Right hindlimb (tissue), 1 donor: ENCODE data around the gene CNOT3.
"Not testable (repeated sequence)": the region's sequence is repeated elsewhere in the genome, so short reads cannot be mapped to it uniquely, and the experiment has no call there.

Source experiments
- DNase-seq: peaks from one replicate; pipeline ENCODE4 v3.0.0-alpha.2; 2018

Gene CNOT3

GRCh38 chr19:54137699-54138488 lies at the start of gene CNOT3:
Gene CNOT3 (plus strand): TSS chr19:54137762. CDS start chr19:54142979, 5,217 bp downstream.
- DNase-seq: peak; percentile 60

GRCh38 chr19:54094426-54095000 lies 43.0 kb upstream of the CNOT3 start:
- no peak for DNase-seq

GRCh38 chr19:54095136-54095858 lies 42.3 kb upstream of the CNOT3 start:
- no peak for DNase-seq

- DNase-seq: peak; percentile 62
These were observed 41.5 kb upstream of the CNOT3 start for GRCh38 chr19:54095859-54096616.

- DNase-seq: no peak
These were observed 40.9 kb upstream of the CNOT3 start for GRCh38 chr19:54096617-54097106.

GRCh38 chr19:54099190-54099902 lies 38.2 kb upstream of the CNOT3 start:
- no peak for DNase-seq

- DNase-seq: not testable (repeated sequence)
These were observed 37.7 kb upstream of the CNOT3 start for GRCh38 chr19:54099903-54100255.

GRCh38 chr19:54100561-54100960 lies 37.0 kb upstream of the CNOT3 start, which contains the start of gene OSCAR:
Gene OSCAR (minus strand): TSS chr19:54100803. CDS start chr19:54100792, 11 bp downstream.
- DNase-seq: no peak

- peak; percentile 98 for DNase-seq
These were observed 35.0 kb upstream of the CNOT3 start, which contains the start of gene NDUFA3 for GRCh38 chr19:54102421-54103169. Gene NDUFA3 (plus strand): TSS chr19:54102855. CDS start chr19:54102879, 24 bp downstream.

GRCh38 chr19:54104998-54105715 lies 32.4 kb upstream of the CNOT3 start:
- DNase-seq: peak; percentile 9

GRCh38 chr19:54105796-54106195 lies 31.8 kb upstream of the CNOT3 start:
- DNase-seq: peak; percentile 19

- peak; percentile 13 for DNase-seq
These were observed 30.8 kb upstream of the CNOT3 start for GRCh38 chr19:54106716-54107115.

- DNase-seq: peak; percentile 14
These were observed 29.6 kb upstream of the CNOT3 start for GRCh38 chr19:54107876-54108490.

GRCh38 chr19:54108496-54108895 lies 29.1 kb upstream of the CNOT3 start:
- DNase-seq: no peak

GRCh38 chr19:54109651-54110050 lies 27.9 kb upstream of the CNOT3 start:
- DNase-seq: no peak

- no peak for DNase-seq
These were observed 23.0 kb upstream of the CNOT3 start for GRCh38 chr19:54114340-54115108.

- peak; percentile 97 for DNase-seq
These were observed 22.2 kb upstream of the CNOT3 start, which contains the start of the genes PRPF31 and TFPT for GRCh38 chr19:54115109-54116063. Gene PRPF31 (plus strand): TSS chr19:54115754. CDS start chr19:54118279, 2,525 bp downstream. Gene TFPT (minus strand): TSS chr19:54115657. CDS start chr19:54115269, 388 bp downstream.

- no peak for DNase-seq
These were observed 16.3 kb upstream of the CNOT3 start for GRCh38 chr19:54121259-54121658.
